Astrocyte (in vitro differentiated cells and primary cell): ENCODE results near the gene TTF1.

ENCODE experiments used
- EZH2 ChIP-seq: IDR thresholded peaks from 2 replicates; pipeline ENCODE4 v1.6.1; 2012; ENCODE audit warnings: mild to moderate bottlenecking, low read length, inconsistent platforms; ENCODE audit not compliant: insufficient read depth
- TF ChIP-seq, protein P1 (sequence below): IDR thresholded peaks from 2 replicates; pipeline ENCODE4 v1.5.1; 2011; ENCODE audit warnings: low read depth, mild to moderate bottlenecking, inconsistent platforms, low read length, moderate library complexity; ENCODE audit not compliant: insufficient read depth

DNA sequence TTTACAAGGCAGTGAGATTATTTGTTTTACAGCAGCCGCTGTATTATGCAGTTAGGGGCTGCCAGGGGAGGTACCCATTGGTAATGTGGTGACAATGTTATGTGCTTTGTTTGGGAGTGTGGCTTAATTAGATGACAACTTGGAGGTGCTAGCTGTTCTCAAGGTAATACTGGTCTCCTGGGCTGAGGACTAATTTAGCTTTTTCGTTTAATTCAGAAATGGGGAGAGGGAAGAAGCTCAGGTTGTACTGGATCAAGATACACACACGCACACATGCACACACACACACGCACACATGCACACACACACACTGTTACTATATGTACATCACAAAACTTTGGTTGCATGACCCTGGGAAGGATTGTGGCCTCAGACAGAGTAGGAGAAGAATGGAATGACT is 41.3 kb upstream of the TTF1 start:
- TF ChIP-seq, protein P1, sequence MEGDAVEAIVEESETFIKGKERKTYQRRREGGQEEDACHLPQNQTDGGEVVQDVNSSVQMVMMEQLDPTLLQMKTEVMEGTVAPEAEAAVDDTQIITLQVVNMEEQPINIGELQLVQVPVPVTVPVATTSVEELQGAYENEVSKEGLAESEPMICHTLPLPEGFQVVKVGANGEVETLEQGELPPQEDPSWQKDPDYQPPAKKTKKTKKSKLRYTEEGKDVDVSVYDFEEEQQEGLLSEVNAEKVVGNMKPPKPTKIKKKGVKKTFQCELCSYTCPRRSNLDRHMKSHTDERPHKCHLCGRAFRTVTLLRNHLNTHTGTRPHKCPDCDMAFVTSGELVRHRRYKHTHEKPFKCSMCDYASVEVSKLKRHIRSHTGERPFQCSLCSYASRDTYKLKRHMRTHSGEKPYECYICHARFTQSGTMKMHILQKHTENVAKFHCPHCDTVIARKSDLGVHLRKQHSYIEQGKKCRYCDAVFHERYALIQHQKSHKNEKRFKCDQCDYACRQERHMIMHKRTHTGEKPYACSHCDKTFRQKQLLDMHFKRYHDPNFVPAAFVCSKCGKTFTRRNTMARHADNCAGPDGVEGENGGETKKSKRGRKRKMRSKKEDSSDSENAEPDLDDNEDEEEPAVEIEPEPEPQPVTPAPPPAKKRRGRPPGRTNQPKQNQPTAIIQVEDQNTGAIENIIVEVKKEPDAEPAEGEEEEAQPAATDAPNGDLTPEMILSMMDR, result no peak
- TF ChIP-seq EZH2, result no peak
